ENCODE measurements around the gene ARHGAP42. TPM values are rescaled to one million over a fixed set of nuclear protein-coding genes. Genes with fewer than 3 reads are reported as not detected.

ARHGAP42 gene
- total RNA-seq, 1 experiment from 2014 or later = 11.5 TPM

DNA sequence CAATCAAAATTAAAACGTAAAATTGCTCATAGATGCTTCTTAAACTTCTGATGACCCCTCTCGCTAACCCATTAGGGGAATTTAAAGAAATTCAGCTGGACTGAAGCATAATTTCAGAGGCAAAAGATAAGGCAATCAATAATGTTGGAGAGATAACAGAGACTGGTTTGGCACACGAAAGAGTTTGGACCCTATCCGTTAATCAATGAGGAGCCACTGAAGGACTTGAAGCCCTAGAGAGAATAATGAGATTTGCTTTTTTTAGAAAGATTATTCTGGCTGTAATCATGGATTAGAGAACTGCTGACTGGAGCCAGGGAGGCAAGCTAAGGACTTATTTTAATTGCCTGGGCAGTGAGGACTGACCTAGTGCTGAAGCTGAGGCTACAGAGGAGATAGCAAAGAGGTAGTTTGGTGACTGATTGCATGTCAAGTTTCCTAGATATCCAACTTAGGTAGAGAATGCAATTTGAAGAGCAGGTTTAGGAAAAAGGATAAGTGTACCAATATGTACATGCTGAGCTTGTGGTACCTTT, 11.9 kb upstream of the ARHGAP42 start:
- in situ Hi-C loops (cut with HindIII; ENCODE audit: low pct_unique_long_range_greater_than_20kb, low sequenced_read_pairs) = no loop called here
- DNase-seq (ENCODE audit: low read depth) = no peak

DNA sequence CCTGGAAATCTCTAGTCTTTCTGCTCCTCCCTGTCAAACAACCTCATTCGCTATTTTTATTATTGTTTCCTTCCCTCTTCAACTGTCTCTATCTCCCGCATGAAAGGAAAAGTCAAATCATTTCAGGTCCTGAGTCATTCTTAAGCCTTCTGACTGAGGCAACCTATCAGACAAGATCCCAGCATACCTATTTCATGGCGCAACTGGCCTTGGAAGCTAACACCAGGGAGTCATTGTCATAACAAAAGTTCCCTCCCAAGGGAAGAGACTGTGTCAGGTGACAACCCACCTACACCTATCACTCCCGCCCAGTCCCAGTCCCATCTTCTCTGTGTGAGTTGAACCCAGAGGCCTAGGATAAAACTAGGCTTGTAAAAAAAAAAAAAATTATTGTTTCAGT, 10.2 kb upstream of the ARHGAP42 start:
- DNase-seq (ENCODE audit: low read depth) = peak; percentile 83
- in situ Hi-C loops (cut with HindIII; ENCODE audit: low pct_unique_long_range_greater_than_20kb, low sequenced_read_pairs) = no loop called here

DNA sequence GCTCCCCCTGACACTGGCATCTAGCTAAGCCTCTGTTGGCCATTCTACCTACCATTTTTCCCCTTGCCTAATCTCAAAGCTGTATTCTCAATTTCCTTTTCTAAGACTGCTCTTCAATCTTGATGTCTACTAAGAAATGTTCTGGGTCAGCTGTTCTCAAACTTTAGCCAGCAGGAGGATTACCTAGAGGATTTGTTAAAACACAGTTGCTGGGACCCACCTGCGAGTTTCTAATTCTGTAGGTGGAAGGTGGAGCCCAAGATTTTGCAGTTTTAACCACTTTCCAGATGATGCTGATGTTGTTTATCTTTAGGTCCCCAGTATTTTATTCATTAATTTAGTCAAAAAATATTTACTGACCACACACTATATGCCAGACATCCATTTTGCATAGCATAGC, 9.3 kb upstream of the ARHGAP42 start:
- no peak for DNase-seq (ENCODE audit: low read depth)
- in situ Hi-C loops (cut with HindIII; ENCODE audit: low pct_unique_long_range_greater_than_20kb, low sequenced_read_pairs) = no loop called here

DNA sequence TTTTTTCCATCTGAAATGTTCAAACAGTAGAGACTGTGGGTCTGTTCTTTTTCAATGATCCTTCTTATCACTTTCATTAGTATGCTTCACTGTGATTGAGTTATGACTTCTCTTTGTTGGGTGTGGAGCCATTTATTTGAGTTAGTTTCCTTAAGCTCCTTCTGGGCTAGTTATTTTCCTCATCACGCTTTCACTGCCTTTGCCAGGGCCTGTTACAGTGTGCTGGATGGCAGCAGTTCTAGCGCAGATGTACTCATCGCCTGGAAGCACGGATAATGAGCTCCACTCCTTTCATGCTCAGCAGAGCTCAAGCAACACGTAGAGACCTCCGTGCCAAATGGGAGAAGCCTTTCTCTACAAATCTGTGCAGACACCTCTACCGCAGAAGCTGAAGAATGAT, 7.0 kb upstream of the ARHGAP42 start:
- in situ Hi-C loops (cut with HindIII; ENCODE audit: low pct_unique_long_range_greater_than_20kb, low sequenced_read_pairs) = no loop called here
- DNase-seq (ENCODE audit: low read depth) = no peak

DNA sequence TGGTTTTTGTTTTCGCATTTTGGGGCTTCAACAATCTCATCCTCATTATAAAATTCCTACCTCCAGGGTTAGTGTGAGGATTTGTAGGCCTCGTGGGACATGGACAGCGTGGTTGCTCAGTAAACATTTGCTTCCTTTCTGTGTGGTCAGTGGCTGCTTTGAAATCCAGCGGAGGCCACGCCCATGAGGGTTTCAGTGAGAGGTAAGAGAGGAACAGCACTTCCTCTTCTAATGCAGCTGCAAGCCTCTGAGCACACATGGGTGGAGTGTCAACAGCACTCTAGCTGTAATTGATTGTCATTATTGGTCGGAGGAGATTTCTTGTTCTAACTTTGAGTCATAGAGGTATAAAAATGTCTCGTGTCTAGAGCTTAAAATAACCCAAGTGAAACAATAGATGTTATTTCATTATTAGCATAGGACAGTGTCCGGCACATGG, 6.0 kb upstream of the ARHGAP42 start:
- in situ Hi-C loops (cut with HindIII; ENCODE audit: low pct_unique_long_range_greater_than_20kb, low sequenced_read_pairs) = no loop called here
- DNase-seq (ENCODE audit: low read depth) = peak; percentile 78

DNA sequence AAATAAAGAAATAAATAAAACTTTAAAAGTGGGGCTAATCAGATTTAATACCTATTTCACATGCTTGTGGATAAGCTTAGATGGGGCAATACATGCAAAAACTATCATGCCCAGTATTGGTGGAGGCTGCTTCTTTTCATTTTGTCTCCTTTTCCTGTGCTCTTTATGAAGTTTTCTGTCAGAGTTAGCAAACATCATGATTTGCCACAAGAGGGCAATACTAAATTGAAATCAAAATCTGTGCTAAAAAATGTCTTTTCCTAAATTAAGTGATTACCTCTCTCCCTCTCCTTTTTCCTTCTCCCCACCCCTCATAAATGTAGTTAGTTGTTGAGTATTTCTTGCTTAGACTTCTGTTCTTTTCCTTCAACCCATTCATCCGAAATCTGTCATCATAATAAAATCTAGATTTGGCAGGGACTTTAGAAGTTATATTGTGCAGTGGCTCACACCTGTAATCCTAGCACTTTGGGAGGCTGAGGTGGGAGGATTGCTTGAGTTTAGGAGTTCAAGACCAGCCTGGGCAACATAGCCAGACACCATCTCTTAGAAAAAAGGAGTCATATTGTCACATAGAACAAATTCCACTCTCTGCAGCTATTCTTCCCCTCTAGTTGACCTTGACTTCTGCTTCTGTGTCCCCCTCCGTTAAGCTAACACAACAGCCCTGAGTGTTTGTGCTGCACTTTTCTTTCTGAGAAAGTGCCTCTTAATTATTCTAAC, 4.7 kb upstream of the ARHGAP42 start:
- peak; percentile 59 for DNase-seq (ENCODE audit: low read depth)
- in situ Hi-C loops (cut with HindIII; ENCODE audit: low pct_unique_long_range_greater_than_20kb, low sequenced_read_pairs) = no loop called here

DNA sequence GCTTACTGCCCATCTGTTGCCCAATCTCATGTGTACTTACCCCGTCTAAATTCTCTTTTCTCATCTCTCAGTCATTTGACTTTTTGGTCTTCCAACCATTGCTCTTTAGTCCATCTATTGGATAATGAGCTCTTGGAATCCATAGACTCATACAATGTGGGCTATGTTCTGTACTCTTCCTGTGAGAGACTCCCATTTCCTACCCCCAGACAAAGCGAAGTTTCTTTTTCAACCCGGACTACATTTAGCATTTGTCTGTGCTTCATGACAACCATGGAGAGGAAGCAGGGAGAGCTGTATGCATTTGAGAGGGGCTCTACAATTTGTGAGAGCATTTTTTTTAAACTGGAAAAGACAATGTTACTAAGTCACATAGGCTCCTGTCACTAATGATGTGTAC, 4.0 kb upstream of the ARHGAP42 start:
- no peak for DNase-seq (ENCODE audit: low read depth)
- in situ Hi-C loops (cut with HindIII; ENCODE audit: low pct_unique_long_range_greater_than_20kb, low sequenced_read_pairs) = no loop called here

DNA sequence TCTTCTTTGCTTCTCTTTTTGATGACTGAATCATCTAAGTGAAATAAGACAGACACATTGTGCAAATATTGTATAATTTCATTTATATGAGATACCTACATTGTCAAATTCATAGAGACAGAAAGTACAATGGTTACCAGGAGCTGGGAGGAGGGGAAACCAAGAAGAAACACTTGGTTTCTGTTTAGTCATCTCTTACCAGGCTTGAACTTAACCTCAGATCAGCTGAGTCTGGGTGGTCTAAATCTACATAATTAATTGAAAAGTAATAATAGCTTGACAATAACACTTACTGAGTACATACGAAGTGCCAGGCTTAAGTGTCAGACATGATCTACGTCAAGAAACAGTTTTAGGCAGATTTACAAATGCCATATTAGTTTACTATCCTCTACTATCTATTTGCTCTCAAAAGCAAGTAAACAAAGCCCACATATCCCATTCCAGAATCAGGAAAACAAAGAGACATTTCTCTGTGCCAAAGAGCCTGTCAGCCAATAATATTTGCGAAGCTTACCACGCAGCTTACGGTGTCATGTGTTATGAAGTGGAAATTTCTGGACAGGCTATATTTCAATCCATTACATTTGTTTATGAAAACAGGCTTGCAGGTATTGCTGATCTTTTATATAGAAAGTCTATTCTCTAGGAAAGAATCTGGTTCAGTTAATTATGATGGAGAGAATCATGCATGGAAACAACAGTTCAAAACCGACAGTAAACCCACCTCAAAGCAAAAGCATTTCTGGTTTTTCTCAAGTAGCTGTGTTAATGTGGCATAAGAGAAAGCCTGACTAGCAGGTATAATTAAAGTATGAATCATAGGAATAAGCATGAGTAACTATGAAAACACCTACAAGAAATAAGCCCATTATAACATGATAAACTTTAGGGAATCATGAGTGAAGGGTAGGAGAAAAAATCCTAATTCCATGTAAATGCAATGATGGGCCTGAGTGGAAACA, 2.7 kb upstream of the ARHGAP42 start:
- in situ Hi-C loops (cut with HindIII; ENCODE audit: low pct_unique_long_range_greater_than_20kb, low sequenced_read_pairs) = no loop called here
- DNase-seq (ENCODE audit: low read depth) = peak; percentile 41

DNA sequence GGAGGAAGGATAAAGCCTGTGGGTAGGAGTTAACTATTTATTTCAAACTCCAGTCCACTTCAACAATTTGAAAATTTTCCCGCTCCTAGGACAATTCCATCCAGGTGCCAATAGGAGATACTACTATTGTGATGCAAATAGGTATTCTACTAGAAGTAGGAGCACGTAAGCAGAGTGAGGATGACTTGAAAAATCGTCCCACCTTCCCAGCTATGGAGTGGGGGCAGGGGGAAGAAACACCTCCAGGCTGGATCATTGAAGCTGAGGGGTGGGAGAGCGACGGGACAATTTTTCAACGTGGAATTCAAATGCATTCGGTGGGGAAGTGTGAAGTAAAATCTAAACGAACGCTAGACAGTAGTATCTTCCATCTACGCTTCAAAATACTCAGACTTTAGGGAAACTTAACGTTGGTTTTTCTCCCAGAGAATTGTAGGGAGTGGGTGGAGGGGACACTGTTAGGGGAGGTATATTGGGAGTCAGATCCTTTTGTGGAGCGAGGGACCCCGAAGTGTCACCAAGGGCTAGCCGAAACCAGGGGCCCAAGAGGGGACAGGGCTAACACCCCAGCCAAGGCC, 523 bp upstream of the ARHGAP42 start:
- no peak for DNase-seq (ENCODE audit: low read depth)
- in situ Hi-C loops (cut with HindIII; ENCODE audit: low pct_unique_long_range_greater_than_20kb, low sequenced_read_pairs) = no loop called here

DNA sequence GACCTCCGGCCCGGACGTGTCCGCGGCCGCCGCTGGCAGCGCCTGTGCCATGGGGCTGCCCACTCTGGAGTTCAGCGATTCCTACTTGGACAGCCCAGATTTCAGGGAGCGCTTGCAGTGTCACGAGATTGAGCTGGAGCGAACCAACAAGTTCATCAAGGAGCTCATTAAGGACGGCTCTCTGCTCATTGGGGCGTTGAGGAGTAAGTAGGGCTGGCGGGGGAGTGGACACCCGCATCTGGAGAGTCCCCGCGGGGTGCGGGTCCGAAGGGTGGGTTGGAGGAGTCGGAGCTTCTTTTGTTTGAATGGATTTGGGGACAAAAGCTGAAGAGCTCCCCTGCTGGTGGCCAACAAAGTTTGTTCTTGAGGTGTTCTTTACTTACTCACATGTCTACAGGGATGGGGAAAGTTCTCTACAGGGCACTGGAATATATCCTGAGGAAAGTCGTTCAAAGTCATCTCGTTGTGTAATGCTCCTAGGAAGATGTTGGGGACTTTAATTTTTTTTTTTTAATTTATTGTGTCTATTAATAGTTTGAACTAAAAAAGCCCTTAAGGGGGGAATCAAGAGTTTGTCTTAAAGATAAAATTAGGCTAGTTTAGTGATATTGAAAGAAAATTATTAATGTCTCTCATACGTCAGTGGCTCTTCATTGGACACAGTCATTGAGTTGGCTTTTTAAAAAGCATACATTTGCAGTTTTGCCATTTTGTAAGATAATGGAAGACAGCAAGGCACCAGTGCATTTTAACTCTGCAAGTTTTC, 725 bp downstream of the ARHGAP42 start:
- in situ Hi-C loops (cut with HindIII; ENCODE audit: low pct_unique_long_range_greater_than_20kb, low sequenced_read_pairs) = no loop called here
- peak; percentile 71 for DNase-seq (ENCODE audit: low read depth)

DNA sequence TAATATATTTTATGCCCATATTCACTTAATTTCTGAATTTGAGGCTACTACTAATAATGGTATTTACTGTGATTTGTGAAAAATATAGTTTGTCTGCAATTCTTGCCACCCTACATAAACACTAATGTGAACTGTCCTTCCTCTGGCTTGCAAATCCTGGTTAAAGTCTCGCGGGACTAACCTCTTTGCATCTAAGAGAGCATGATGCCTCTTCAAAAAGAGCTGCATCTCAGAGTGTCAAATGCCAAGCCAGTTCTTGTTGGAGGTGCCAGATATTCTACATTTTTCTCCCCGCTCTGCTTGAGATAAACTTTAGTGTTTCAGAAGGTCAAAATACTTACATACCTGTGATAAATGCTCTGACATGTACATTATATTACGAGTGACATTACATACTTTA, 2.1 kb downstream of the ARHGAP42 start:
- in situ Hi-C loops (cut with HindIII; ENCODE audit: low pct_unique_long_range_greater_than_20kb, low sequenced_read_pairs) = no loop called here
- no peak for DNase-seq (ENCODE audit: low read depth)

DNA sequence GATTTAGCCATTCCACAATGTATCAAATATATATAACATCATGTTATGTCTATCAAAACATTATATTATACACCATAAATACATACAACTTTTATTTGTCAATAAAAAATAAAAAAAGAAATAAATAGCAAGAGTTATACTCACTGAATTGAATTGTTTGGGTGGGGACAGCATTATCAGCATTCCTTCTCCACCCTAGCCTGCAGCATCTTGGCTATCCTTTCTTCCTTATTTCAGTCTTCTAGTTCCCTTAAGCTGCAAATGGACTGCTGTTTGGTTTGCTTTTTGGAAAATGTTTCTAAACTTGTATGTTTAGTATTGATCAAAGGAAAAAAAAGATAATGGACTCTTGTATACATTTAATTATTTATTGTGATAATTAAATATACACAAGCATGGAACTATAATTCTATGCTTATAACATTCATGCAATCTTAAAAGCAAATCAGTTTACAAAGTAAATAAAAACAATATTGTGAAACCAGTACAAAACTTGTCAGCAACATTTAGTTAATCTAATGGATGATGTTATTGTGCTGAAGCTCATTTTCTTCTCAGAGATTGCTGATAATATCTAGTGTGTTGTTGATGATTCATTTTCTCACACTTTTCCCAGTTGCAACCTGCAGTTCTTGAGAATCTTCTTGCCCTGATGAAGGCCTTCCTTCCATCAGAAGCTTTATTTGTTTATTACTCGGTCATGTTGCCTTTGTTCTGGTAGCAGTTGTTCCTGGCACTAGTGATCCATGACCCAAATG, 5.0 kb downstream of the ARHGAP42 start:
- in situ Hi-C loops (cut with HindIII; ENCODE audit: low pct_unique_long_range_greater_than_20kb, low sequenced_read_pairs) = no loop called here
- DNase-seq (ENCODE audit: low read depth) = no peak

DNA sequence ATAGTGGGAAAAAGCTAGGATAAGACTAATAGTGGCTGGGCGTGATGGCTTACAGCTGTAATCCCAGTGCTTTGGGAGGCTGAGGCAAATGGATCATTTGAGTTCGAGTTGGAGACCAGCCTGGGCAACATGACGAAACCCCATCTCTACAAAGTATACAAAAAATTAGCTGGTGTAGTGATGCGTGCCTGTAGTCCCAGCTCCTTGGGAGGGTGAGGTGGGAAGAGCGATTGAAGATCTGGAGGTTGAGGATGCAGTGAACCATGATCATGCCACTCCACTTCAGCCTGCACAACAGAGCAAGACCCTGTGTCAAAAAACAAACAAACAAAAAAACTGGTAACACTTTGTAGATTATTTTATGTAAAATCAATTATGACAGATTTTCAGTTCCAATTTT, 8.8 kb downstream of the ARHGAP42 start:
- in situ Hi-C loops (cut with HindIII; ENCODE audit: low pct_unique_long_range_greater_than_20kb, low sequenced_read_pairs) = no loop called here
- DNase-seq (ENCODE audit: low read depth) = peak; percentile 45

DNA sequence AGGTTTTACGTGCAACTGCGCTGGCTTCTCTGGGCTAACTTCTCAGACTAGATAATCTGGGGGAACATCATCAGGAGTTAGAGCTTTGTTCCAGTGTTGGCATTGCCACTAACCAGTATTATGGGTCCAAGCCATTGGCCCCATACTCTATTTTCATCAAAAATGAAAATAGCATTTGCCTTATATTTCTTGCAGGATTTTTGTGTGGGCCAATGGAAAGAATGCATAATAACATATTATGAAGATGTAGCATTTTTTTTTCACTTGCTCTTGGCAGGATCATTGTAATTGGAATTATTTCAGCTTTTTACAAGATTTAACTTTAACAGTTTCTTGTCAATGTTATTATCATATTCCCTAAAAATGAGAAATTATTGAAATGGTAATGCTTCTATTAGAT, 16.1 kb downstream of the ARHGAP42 start:
- in situ Hi-C loops (cut with HindIII; ENCODE audit: low pct_unique_long_range_greater_than_20kb, low sequenced_read_pairs) = no loop called here
- no peak for DNase-seq (ENCODE audit: low read depth)

DNA sequence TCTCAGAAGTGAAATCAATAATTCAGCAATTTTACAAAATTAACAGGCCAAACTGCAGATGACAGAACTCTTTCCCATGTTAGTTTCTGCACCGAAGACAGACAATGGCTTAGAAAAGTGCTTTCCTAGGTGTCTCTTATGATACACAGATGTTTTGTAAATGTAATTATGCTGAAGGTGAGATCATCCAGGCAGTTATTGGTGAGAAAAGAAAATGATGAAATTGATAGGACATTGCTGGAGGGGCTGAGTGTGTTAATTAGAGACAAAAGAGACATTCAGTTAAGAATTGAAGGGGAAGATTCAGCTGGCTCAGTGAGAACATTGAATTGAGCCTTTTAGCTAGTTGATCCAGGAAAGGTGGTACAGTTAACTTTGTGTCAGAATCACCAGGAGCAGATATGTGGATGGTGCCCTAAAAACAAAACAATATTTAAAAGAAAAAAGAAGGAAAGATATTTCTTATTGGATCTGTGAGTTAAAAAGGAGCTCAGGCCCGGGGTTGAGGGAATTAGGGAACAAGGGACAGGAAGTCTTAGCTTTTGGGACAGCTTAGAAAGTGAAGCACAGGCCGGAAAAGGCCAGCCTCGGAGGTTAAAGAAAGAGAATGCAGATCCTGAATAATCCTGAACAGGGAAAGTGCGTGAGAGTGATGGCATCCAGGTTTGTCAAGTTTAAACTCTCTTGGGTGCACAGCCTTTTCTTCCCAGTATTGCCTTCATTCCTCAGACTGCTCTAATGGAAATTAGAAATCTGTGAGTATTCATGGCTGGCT, 16.9 kb downstream of the ARHGAP42 start:
- in situ Hi-C loops (cut with HindIII; ENCODE audit: low pct_unique_long_range_greater_than_20kb, low sequenced_read_pairs) = no loop called here
- no peak for DNase-seq (ENCODE audit: low read depth)

DNA sequence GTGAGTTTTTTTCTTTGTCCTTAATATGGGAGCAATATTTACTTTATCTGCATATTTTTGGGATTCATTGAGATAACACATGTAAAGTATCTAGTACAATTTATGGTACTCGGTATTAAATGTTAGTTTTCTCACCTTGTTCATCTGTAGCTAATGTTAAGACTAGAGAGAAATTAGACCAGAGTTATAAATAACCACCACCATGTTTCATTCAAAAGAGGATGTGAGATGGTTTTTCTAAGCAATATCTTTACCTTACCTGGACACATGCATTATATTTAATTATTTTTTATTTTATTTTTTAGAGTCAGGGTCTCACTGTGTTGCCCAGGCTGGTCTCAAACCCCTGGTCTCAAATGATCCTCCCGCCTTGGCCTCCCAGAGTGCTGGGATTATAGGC, 18.4 kb downstream of the ARHGAP42 start:
- in situ Hi-C loops (cut with HindIII; ENCODE audit: low pct_unique_long_range_greater_than_20kb, low sequenced_read_pairs) = no loop called here
- DNase-seq (ENCODE audit: low read depth) = no peak

DNA sequence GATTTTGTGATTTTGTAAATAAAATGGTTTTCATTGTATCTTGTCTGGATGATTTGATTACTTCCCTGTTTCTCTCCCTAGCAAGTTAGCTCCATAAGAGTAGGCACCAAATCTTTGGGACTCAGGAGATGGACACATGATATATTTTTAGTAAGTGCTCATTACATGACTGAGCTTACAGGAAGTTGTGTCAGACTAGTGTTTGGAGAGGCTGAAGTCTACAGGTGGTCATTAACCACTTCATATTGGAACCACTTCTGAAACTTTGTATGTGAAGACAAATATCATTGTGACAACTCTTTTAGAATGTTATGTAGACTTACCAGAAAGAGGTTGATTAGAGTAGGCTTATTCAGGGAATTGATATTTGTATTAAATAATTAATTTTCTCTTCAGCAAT, 19.1 kb downstream of the ARHGAP42 start:
- in situ Hi-C loops (cut with HindIII; ENCODE audit: low pct_unique_long_range_greater_than_20kb, low sequenced_read_pairs) = no loop called here
- no peak for DNase-seq (ENCODE audit: low read depth)
